HS-27A (cell line): ENCODE data around the gene CCDC120.

Experiments
- DNase-seq: peaks from one replicate; pipeline ENCODE4 v3.0.0-alpha.2; 2012; ENCODE audit warnings: low read depth, missing footprints

CCDC120 gene

DNA sequence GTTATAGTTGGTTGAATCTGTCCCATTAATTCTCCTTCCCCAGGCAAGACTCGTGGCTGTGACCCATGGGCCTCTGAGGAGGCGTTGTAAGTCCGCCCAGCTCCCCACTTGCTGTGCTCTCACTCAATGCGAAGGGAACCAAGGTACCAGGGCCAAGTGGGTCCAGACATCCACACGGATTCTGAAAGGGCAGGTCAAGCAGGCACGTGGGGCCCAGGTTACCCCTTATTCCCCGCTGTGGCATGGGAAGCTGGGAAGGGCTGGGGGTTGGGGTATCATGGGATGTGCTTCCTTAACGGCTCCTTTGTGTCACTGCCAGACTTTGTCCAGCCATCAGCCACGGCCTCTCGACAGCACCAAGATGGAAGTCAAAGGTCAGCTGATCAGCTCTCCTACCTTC, 3.1 kb downstream of the CCDC120 start:
- no peak for DNase-seq

DNA sequence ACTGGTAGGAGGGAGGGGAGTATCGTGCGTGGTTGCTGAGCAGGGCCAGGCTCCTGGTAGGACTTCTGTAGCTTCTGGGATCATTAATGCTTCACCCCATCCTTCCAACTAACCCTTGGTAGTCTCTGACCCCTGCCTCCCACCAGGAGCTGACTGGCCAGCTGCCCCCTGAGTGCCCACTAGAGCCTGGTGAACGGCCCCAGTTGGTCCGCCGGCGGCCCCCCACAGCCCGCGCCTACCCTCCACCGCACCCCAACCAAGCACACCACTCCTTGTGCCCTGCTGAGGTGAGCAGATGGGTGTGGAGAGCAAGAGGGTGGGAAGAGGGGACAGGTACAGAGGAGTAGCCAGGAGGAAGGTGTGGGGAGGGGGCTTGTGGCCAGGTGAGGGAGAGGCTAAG, 4.9 kb downstream of the CCDC120 start:
- DNase-seq = no peak

DNA sequence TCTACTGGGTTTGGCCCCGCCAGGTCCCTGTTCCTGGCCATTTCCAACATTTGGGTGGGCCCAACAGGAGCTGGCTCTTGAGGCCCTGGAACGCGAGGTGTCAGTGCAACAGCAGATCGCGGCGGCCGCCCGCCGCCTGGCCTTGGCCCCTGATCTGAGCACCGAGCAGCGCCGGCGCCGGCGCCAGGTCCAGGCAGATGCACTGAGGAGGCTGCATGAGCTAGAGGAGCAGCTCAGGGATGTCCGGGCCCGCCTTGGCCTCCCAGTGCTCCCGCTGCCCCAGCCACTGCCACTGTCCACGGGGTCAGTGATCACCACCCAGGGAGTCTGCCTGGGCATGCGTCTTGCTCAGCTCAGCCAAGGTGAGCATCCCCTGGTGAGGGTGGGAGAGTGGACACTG, 5.5 kb downstream of the CCDC120 start:
- no peak for DNase-seq

DNA sequence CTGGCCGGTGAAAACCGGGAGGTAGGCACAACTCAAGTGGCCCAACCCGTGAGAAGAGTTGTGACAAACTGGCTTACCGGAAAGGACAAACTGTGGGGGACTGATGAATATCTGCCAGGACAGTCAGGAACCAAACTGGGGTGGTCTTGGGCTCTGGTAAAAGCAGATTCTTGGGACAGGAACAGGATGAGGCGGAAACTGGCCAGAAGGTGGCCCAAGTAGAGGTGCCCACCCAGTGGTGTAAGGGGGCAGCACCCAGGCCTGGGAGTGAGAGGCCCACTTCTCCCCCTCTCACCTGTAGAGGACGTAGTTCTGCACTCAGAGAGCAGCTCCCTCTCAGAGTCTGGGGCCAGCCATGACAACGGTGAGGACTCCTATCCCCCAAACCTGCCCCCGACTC, 5.9 kb downstream of the CCDC120 start:
- no peak for DNase-seq

DNA sequence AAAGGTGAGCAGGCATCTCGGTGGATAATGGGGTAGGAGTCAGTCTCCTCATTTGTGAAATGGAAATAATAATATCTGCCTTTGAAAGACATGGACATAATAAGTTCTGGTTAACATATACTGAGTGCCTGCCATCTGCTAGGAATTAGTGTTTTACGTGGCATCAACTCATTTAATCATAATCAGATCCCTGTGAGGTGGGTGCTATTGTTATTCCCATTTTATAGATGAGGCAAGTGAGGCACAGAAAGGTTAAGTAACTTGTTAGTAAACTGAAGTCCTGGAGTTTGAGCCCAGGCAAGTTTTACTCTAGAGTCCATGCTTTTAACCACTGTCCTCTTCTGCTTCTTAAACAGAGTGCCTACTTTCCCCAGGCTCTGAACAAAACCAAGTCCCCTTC, 7.5 kb downstream of the CCDC120 start:
- no peak for DNase-seq

DNA sequence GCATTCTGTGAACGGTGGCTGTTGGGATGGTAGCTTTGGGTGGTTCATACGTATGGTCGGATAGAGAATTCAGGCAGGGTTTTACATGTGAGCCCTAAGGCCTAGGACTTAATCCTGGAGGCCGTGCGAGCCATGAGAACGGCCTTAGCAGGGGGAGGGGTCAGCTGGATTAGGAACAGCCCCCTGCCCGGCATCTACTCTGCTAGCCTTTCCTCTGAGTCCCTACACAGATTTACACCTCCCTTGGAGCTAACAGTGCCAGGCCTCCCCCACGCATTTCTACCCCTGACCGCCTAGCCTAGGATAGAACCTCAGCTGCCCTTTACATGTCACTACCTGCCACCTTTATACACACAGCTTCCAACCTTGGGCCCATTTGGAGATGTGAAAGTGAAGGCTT, 7.9 kb downstream of the CCDC120 start:
- DNase-seq = no peak

DNA sequence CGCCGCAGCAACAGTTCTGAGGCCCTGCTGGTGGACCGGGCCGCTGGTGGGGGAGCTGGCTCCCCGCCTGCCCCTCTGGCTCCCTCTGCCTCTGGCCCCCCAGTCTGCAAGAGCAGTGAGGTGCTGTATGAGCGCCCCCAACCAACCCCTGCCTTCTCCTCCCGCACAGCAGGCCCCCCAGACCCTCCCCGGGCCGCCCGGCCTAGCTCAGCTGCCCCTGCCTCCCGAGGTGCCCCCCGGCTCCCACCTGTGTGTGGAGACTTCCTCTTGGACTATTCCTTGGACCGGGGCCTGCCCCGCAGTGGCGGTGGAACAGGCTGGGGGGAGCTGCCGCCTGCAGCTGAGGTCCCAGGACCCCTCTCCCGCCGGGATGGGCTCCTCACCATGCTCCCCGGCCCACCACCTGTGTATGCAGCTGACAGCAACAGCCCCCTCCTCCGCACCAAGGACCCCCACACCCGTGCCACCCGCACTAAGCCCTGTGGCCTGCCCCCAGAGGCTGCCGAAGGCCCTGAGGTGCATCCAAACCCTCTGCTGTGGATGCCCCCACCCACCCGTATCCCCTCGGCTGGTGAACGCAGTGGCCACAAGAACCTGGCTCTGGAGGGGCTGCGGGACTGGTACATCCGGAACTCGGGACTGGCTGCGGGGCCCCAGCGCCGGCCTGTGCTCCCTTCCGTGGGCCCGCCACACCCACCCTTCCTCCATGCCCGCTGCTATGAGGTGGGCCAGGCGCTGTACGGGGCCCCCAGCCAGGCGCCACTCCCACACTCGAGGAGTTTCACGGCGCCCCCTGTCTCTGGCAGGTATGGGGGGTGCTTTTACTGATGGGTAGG, 8.7 kb downstream of the CCDC120 start:
- DNase-seq = no peak

DNA sequence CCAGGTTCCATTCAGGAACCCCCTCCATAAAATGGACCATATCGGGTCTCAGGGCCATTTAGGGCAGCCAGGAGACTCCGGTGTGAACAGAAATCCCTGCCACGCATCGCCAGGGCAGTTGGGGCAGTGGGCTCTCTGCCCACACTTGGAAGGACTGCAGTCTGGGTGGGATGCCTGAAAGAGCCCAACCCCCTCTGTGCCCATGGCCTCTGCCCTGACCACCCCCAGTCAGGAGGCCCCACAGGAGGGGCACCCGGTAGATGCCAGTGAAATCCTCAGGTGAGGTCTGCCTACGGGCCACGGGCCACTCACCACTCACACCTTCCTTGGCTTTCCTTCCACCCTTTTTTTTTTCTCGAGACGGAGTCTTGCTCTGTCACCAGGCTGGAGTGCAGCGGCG, 10.2 kb downstream of the CCDC120 start:
- DNase-seq = no peak

DNA sequence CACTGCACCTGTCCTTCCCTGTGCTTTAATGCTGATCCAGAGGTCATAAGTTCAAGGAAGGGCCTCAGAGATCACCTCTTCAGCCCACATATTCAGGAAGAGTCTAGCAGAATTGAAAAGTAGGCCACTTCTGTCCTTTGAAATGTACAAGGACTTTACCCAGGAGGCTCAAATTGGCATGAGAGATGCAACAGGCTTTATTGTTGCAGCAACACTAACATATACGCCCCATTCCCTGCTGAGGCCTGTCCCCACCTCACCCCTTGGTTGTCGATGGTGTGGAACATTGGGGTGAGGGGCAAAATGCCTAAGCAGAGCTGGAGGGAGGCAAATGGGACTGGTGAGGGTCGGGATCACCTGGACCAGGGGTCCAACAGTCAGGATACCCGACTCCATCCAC, 12.2 kb downstream of the CCDC120 start:
- DNase-seq = no peak

DNA sequence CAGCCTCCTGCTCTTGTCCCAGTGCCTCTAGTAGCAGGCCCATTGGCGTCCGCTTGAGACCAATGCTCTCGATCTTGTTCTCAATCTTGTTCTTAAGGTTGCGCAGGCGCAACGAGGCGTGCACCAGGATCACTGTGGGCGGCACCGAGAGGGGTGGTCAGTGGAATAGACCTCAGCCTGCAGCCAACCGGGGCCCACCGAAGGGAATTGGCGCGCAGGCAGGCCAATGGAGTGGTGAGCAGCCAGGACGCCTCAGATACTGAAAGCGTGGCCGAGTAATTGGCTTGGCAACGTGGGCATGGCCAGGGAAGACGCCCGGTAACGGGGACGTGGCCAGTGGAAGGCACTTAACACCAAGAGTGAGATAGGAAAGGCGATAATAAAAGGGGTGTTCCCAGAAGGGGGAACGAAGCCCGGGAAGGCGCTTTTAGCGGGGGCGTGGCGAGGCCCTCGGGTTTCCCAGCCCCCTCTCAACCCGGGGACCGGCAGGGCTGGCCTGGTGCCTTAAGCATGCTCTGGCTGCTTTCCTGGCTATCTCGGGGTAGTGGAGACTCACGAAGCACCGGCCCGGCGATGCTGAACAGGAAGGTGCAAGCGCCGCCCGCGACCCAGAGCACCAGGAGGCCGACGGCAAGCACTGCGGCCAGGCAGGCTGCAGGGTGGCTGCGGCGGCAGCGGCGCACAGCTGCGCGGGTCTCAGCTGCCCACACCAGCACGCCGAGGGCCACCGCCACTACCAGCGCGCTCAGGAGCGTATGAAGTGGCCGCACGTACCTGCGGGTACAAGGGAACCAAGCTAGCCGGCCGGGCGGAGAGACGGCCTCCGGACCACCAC, 13.3 kb downstream of the CCDC120 start:
- DNase-seq = no peak

DNA sequence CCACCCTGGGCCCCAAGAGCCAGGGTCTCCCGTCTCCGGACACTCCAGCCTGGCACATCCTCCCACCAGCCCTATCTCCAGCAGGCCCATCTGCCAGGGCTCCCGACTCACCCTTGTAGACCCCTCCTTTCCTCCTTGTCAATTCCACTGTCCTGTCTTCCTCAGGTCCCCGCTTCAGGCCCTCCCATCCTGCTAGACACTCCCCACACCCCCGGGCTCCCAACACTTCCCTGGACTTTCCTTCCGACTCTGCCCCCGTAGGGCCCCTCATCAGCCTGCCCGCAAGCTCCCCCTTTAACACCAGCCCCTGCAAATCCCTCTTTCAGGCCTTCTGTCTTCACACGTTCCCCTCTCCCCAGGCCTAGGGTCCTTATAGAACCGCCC, 13.9 kb downstream of the CCDC120 start:
- no peak for DNase-seq

DNA sequence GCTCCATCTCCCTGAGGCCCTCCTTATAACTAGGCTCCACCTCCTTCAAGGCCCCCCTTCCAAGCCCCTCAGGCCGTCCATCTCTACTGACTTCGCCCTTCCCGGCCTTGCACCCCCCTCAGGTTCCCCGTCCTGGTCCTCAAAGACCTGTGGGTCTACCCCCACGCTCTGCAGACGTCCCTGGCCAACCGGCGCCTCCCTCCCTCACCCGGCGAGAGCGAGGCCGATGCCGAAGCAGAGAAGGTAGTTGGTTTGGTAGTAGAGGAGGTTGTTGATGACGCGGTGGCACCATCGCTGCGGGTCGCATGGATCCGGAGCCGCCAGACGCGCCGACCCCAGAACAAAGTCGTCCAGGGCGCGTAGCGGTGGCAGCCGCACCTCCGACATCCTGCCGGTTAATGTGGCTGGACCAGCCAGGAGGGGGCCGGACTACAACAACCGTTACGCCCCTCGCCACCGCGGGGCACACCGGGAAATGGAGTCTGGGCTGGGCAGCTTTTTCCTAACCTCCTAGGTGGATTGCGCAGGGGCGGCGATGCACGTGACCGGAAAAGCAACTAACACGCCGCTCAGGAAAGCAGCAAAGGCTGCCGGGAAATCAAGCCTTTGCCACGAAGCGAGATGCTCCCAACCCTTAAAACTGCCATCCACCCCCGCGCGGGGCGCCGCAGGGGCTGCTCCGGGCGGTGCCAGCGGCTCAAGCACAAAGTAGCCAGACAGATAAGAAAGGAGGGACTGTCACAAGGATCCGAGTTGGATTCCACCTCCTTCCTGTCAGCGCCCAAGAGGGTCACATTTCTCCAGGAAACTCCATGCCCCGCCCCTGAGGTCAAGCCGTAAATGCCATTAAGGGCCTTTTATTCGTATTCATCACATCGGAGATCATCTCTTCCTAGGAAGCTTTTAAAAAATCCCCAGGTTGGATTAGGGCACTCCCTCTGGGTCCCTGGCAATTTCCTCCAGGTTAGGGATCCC, 15.1 kb downstream of the CCDC120 start, which contains the start of gene PRAF2:
PRAF2 (minus strand) TSS at position 402 of the 975 bp plus-strand sequence; CDS start at position 387, 15 bp downstream.
- peak; percentile 60 for DNase-seq

DNA sequence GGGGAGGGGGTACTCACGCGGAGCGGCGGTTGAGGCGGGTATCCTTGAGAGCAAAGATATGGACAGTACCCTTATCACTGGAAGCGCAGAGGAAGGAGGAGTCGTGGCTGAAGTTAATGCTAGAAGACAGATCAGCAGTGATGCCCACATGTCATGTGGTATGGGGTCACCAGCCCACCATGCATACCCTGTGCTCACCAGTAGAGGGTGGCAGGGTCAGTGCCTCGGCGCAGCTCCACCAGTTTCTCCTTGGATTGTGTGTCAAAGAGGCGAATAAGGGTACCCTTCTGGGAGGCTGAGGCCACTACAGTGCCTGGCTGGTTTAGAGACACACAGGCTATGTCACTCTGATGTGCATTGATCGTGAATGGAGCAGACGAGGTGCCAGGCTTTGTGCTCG, 16.5 kb downstream of the CCDC120 start:
- no peak for DNase-seq

DNA sequence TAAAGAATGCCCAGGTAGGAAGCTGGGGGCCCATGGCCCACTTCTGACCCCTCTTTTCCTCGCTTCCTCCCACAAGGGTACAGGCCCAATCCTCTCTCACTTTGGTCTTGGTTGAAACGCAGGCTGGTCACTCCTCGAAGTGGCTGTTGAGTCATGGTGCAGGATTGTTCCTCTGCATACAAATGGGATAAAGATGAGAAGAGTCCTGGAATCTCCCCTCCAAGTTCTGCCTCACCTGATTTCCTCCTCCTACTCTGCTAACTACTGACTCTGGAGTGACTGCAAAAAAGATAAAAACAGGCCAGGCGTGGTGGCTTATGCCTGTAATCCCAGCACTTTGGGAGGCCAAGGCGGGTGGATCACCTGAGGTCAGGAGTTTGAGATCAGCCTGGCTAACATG, 19.1 kb downstream of the CCDC120 start:
- no peak for DNase-seq

DNA sequence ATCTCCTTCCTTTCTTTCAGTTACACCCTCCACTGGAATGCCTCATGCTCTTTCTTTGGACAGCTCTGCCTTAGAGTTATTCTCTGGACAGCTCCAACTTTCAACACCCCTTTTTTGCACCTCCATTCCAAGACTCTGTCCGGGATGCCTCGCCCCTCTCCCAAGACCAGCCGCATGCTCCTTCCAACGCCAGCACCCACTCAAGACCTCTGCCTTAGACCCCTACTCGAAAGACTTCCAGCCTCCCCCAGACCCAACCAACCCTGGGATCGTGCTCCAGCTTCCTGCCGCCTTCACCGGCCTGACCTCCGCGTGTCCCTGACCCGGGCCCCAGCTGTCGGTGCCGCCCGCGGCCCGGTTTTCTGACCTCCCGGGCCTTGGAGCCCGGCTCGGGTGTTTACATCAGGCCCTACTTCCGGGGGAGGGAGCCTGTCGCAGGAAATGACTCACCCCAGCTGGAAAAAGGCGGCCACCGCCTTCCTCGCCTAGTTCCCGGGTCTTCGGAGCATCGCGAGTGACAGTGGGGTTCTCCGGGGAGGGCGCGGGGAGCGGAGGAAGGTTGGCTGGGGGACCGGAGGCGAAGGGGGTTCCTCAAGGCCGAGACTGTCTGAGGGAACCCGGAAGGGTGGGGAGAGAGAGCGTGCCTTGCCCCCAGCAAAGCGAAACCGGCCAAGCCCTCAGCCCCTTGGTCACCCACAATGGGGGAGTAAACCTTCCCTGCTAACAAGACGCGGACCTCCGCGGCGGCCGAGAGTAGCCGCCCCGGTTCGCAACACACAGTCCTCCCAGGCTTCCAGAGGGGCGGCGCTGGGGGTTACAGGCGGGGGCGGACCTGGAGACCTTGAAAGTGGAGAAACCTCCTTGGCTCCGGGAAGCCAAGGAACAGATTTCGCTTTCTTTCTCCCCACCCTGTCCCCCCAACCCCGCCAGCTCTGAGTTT, 21.0 kb downstream of the CCDC120 start, which contains the start of gene WDR45:
WDR45 (minus strand) TSS at position 399 of the 940 bp plus-strand sequence. CDS start 1,792 bp downstream, outside the sequence.
- peak; percentile 19 for DNase-seq

DNA sequence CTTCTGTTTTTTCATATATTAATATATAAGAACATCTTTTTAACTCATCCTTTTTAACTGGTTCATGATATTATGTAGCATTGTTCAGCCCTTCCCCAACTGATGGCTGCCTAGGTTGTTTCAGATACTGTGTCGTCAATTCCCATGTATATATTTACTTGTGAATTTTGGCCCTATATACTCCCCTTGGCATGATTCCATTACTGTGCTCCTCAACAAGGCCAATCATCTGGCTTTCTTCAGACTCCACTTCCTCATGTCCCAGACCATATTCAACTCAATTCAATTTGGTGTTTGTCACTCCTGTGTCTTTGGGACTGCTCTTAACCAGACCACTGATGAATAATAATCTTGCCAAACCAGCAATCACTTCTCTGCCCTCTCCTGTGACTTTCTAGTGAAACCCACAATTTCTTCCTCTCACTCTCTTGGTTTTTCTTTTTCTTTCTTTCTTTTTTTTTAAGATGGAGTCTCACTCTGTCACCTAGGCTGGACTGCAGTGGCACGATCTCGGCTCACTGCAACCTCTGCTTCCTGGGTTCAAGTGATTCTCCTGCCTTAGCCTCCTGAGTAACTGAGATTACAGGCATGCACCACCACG, 23.6 kb downstream of the CCDC120 start:
- no peak for DNase-seq

DNA sequence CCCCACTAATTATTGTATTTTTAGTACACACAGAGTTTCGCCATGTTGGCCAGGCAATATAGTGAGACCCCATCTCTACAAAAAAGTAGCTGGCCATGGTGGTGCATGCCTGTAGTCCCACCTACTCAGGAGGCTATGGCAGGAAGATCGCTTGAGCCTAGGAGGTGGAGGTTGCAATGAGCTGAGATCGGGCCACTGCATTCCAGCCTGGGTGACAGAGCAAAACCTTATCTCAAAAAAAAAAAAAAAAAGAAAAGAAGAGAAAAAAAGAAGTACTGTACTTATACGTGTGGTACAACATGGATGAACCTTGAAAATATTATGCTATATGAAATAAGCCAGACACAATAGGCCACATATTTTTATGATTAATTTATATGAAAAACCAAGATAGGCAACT, 30.8 kb downstream of the CCDC120 start:
- no peak for DNase-seq

DNA sequence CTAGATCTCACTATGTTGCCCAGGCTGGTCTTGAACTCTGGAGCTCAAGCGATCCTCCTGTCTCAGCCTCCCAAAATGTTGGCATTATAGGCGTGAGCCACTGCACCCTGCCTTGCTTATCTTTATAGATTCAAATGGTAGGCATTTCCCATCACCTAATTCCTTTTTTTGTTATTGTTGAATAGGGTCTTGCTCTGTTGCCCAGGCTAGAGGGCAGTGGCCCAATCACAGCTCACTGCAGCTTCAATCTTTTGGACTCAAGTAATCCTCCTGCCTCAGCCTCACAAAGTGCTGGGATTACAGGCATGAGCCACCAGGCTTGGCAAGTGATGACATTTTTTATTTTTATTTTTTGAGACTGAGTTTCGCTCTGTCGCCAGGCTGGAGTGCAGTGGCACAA, 37.6 kb downstream of the CCDC120 start:
- DNase-seq = no peak

DNA sequence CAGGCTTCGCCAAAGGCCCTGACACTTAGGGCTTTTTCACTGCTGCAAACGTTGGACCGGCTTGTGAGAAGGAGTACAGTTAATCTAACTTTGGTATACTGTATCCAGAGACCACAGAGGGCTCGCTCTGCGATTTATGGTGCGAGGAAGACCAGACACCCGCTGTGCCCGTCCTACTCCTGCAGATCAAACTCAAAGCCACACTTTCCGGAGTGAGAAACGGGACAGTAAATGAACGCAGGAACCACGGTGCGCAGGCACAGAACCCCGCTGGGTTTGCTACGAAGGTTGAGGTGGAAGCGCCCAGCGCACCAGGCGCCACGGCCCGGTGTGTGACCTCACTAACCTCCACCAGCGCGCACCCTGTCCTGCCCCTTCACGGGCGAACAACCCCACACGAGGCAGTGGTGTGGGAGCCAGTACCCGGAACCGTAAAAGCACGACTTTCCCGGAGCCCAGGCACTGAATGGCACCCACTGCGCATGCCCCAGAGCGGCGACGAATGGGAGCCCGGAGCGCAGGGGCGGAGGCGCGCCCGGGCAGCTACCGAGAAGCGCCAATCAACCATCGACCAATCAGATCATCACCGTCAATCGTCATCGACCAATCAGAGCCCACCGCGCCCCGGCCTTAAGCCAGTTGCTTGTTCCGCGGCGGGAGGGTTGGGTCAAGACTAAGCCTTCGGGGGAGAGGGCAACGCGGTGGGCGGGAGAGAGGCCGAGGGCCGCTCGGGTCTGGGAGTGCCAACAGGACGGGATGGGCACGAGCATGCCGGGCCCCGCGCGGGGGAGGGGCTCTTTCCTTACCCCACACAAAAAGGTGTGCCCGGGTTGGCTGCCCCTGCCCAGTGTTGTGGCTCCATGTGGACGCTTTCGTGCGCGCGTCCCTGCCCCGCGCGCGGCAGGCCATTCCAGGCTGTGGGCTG, 42.2 kb downstream of the CCDC120 start:
- DNase-seq = peak; percentile 50
